NCI-H1048 (cell line): ENCODE data around the gene ARG2.

ENCODE experiments used
- DNase-seq: peaks from one replicate; lab custom pipeline; 2025; lab: John Stamatoyannopoulos, UW

The ARG2 gene

GRCh38 chr14:67619446-67620216 lies at the start of gene ARG2:
ARG2 (plus strand) TSS chr14:67619920; CDS start chr14:67619978, 58 bp downstream.
- peak; percentile 83 for DNase-seq

- DNase-seq, result no peak
Measured at GRCh38 chr14:67570453-67570852, 49.3 kb upstream of the ARG2 start.

- no peak for DNase-seq
Measured at GRCh38 chr14:67571275-67571990, 48.3 kb upstream of the ARG2 start.

GRCh38 chr14:67571991-67572323 lies 47.8 kb upstream of the ARG2 start:
- DNase-seq, result no peak

GRCh38 chr14:67572608-67573007 lies 47.1 kb upstream of the ARG2 start:
- DNase-seq, result no peak

- DNase-seq, result no peak
Measured at GRCh38 chr14:67573228-67574010, 46.3 kb upstream of the ARG2 start.

DNA sequence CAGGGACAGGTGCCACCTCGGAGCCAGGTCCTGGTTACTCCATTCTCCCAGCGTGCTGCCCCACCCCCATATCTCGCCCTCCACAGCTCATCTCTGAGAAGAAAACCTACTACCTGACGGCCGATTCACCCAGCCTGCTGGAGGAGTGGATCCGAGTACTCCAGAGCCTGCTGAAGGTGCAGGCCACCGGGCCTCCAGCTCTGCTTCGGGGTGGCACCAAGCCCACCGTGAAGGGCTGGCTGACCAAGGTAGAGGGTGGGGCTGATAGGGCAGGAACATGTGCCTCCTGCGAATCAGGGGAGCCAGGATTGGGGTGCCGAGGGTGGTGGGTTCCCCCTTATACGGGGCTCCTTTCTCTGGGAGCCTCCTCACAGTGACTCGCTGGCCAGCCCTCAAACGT lies 45.6 kb upstream of the ARG2 start:
- DNase-seq, result no peak

DNA sequence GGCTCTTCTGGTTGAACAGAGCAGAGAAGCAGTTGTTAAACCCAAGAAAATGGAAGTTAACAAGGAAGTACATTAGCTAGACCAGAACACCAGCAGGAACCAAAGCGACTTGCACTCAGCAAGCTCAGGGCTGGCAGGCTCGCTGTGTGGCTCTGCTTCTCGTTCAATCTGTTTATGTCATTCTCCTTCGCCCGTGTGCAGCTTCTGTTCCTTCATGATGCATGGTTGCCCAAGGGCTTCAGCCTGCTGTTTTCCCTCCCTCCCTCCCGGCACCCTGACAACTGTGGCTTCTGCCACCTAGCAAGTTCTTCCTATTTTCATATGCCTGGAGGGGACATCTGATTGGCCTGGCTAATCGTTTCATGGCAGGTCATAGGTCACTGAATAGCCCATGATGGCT lies 44.9 kb upstream of the ARG2 start:
- DNase-seq, result no peak

GRCh38 chr14:67575684-67576083 lies 44.0 kb upstream of the ARG2 start:
- no peak for DNase-seq

DNA sequence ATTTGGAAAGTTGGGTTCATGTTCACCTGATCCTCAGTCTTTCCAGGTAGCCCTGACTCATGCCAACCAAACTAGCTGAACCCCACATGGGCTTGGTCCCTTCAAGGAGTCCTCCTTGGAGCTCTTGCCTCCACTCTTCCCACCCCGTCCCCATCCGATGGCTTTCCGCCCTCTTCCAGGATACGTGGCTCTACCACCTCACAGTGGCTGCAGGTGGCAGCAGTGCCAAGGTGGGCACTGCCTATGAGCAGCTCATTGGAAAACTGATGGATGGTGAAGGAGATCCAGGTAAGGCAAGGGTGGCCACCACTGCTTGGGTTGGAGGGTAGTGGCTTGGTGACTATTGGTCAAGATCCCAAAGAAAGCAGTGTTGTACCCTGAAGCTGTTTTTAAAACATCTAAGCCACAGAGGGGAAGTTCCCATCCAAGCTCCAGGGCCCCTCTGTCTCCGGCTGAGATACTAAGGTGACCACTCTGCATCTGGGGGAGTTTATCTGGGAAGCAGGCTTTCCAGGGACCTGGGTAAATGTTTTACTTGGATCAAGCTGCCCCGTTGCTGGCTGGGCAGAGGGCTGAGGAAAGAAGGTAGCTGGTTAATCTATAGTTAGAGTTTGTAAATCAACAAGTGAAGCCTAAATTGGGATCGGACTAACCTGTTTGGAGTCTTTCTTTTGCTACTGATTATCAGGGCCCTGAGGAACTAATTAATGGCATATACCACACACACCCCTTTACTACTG lies 43.3 kb upstream of the ARG2 start:
- no peak for DNase-seq

GRCh38 chr14:67577181-67577808 lies 42.4 kb upstream of the ARG2 start:
- DNase-seq, result no peak

DNA sequence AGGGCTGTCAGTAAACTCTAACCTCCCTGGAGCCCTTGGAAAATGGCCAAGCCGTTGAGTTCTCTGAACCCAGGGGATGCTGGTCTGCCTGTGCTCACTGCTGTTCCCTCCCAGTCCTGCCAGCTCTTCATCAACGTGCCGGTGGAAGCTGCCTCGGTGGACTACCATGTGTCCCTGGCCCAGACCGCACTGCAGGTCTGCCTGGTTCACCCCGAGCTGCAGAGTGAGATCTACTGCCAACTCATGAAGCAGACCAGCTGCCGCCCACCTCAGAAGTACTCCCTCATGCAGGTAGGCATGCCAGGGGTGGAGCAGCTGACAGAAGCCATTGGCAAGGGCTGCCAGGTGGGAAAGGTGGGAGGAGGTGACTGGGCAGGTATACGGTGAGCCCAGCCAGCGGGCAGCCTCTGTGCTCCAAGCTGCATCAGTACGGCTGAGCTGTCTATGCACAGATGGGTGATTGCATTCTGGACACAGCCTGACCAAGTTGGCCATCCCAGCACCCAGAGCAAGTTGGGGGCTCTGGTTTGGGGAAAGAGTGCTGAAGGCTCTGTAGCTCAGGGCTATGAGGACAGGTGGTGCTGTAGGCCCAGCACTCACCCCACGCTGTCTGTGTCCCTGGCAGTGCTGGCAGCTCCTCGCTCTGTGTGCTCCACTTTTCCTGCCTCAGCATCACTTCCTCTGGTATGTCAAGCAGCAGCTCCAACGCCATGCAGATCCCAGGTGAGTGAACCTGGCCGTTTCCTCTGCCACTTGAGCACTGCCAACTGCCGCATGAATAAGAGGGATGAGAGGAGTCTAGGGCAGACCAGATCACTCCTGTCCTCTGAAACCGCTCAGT lies 41.6 kb upstream of the ARG2 start:
- no peak for DNase-seq

GRCh38 chr14:67579040-67579439 lies 40.7 kb upstream of the ARG2 start:
- no peak for DNase-seq

- no peak for DNase-seq
Measured at GRCh38 chr14:67579636-67580035, 40.1 kb upstream of the ARG2 start.

DNA sequence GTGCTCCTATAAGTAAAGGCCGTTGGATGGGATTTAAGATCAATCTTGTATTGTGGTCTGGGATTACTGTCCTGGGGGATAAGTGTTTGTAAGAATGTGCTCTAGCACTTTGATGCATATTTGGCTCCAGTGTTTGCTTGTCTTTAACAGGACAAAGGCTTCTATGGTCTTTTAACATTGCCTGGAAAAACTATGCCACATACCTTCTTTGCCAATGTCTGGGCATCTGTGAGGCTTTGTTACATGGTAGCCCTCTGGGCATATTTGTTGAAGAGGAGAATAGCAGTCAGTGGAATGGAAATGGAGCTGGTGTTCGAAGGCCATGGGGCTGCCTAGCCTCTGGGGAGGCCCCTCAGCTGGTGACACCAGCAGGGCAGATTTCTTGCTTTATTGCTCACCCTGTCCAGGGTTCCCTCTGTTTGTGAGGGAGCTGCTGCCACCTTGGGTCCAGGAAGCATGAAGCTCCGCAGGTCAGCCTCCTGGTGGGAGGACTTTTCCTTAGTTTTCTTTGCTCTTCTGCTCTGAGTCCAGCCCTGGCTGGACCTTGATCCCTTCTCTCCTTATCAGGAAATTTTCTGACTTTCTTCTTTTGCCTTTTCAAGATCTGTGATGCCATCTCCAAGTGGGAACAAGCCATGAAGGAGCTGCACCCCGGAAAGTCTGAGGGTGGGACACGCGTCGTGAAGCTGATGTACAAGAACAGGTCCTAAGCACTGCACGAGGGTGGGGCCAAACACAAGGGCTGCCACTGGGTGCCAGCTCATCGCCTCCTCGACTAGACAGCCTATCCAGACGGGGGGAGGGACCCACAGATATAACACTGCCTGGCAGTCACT lies 39.2 kb upstream of the ARG2 start:
- no peak for DNase-seq

GRCh38 chr14:67581643-67582042 lies 38.1 kb upstream of the ARG2 start:
- DNase-seq, result no peak

- no peak for DNase-seq
Measured at GRCh38 chr14:67582061-67582460, 37.7 kb upstream of the ARG2 start.

DNA sequence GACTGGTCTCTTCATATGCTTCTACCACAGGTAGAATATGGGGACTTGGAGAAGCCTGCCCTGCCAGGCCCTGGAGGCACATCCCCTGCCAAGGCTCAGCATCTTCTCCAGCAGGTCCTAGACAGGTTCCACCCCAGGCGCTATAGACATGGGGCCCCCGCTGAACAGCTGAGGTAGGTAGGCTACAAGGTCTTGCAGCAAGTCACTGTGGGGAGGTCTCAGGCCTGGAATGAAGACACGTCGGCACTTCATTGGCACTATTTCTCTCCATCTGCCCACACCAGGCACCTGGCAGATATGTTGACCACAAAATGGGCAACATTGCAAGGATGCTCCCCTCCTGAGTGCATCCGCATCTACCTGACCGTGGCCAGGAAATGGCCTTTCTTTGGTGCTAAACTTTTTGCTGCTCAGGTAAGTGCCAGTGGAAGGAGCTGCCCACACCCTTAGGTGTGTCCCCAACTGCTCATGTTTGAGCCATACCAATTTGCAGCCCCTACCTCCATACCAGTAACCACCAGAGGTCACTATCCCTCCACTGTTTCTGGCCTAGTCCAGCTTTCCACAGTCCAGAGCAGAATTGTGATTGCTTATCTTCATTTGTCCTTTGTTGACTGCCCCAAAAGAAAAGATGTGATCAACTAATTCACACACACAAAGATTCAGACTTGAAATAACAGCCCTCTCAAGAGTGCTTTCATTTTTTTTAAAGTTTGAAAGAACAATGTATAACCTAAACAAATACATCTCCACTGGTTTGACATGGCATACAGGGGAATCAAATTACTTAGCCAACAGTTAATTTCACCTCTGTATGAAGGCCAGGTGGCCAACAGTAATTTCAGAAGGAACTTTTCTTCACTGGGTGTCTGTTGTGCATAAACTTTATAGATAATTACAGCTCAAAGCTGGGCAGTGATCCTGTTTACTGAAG lies 35.7 kb upstream of the ARG2 start:
- DNase-seq, result no peak

GRCh38 chr14:67584978-67585377 lies 34.7 kb upstream of the ARG2 start:
- DNase-seq, result no peak
